MG63 (cell line): ENCODE data around the gene MRFAP1L1. TPM values are rescaled to one million over a fixed set of nuclear protein-coding genes. Genes with fewer than 3 reads are reported as not detected.
"Not testable (repeated sequence)": the region's sequence is repeated elsewhere in the genome, so short reads cannot be mapped to it uniquely, and the experiment has no call there.

Source experiments
- DNase-seq: peaks from one replicate; pipeline ENCODE4 v3.0.0-alpha.2; 2020
- H3K27me3 ChIP-seq: fragments of 250-450 bp; sonication (Bioruptor Pico); 2 replicates; pipeline ENCODE4 v1.5.1; 2020; ENCODE audit warnings: mild to moderate bottlenecking, moderate library complexity
- H3K36me3 ChIP-seq: fragments of 250-450 bp; sonication (Bioruptor Pico); 2 replicates; pipeline ENCODE4 v1.5.1; 2020; ENCODE audit warnings: mild to moderate bottlenecking, moderate library complexity
- H3K4me3 ChIP-seq: fragments of 250-450 bp; sonication (Bioruptor Pico); 2 replicates; pipeline ENCODE4 v1.5.1; 2020; ENCODE audit warnings: mild to moderate bottlenecking, moderate library complexity
- H3K9me3 ChIP-seq: fragments of 250-450 bp; sonication (Bioruptor Pico); 2 replicates; pipeline ENCODE4 v1.5.1; 2020; ENCODE audit warnings: mild to moderate bottlenecking, moderate library complexity
- total RNA-seq: library from RNA; depleted of rRNA; stranded (reverse); fragments of >200 nt; shearing (Covaris generic); gene quantifications from 2 replicates; pipeline ENCODE4 v1.2.3, GENCODE V29; 2014; ENCODE audit warnings: low replicate concordance

Gene MRFAP1L1
- total RNA-seq, 1 experiment from 2014 or later: 22.8 TPM

DNA sequence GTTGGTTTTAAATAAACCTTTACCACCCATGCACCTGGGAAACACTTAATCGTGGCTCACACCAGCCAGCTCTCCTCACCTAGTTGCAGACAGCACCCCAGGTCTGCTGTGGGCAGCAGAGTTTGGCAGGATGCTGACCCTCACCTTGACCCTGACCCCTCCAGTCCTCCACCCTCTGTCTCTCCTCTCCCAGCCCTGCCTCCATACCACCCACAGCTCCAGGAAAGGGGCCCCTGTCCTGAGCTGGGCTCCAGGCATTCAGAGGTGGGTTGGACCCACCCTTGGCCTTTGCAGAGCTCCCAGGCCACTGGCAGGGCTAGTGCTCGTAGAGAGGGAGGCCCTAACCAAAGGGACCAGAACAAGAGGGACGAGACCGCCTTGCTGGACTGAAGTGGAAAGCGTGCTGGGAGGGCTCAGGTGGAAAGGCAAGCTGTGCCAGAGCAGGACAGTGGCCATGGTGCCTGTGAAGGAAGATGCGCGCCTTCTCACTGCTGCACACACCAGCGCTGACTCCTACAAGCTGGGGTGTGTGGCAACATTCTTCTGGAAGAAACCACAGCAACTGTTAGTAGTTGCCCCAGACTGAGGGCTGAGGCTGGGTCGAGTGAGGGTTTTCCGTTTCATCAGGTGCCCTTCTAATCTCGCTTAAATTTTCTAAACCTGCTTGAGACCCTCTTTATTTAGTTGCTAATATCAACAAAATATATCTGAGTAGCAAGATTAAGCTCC is 26.6 kb downstream of the MRFAP1L1 start:
- no peaks in the 10 kb centered on the region for H3K27me3 ChIP-seq
- DNase-seq: no peak
- no peaks in the 10 kb centered on the region for H3K36me3 ChIP-seq
- H3K9me3 ChIP-seq: no peaks in the 10 kb centered on the region
- no peak overlapping the region for H3K4me3 ChIP-seq

DNA sequence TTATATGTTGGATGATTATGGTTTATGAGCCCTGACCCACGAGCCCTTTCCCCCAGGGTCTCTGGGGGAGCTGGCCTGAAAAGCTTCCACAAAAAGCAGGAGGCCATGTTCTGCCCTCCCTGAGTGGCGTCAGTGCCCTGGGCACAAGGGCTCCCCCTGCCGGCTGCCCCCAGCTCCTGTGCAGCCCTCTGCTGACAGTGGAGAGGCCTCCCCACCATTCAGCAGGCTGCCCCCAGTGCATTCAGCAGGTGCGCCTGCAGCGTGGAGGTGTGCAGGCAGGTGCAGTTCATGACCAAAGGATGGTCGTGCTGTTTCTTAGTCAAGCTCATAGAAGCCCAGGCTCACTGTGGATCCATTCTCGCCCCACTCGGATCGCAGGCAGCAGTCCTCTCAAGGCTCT is 28.5 kb downstream of the MRFAP1L1 start:
- no peak for DNase-seq
- H3K4me3 ChIP-seq: no peak overlapping the region
- no peaks in the 10 kb centered on the region for H3K27me3 ChIP-seq
- H3K9me3 ChIP-seq: no peaks in the 10 kb centered on the region
- peaks cover 2% of the 10 kb centered on the region for H3K36me3 ChIP-seq

DNA sequence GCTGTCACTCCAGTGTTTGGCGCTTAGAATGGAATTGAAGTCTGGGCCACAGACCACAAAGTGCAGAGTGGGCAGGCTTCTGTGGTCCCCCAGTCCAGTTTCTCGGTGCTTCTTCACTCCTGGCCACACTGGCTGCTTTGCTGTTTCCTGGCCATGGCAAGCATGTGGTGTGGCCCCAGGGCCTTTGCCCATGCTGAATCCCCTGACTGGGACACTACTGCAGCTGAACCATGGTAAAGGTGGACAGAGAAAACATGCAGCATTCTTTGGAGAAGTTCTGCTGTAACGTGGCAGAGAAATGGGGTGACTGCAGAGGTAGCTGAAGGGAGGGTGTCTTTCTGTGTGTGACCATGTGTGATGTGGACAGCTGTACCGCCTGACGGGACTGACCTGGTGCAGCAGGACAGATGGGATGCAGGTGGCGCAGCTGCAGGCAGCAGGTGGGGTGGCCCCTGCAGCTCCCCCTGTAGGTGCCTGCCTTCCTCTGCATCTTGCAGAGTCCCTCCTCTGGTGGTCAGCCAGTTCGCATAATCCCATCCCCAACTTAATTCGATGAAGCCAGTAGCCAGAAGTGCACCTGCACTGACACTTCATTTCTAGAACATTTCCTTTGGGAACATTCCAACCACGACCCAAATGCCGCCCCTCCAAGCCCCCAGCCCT is 29.2 kb downstream of the MRFAP1L1 start:
- no peaks in the 10 kb centered on the region for H3K27me3 ChIP-seq
- no peak for DNase-seq
- H3K4me3 ChIP-seq: no peak overlapping the region
- no peaks in the 10 kb centered on the region for H3K9me3 ChIP-seq
- peaks cover 7% of the 10 kb centered on the region for H3K36me3 ChIP-seq

DNA sequence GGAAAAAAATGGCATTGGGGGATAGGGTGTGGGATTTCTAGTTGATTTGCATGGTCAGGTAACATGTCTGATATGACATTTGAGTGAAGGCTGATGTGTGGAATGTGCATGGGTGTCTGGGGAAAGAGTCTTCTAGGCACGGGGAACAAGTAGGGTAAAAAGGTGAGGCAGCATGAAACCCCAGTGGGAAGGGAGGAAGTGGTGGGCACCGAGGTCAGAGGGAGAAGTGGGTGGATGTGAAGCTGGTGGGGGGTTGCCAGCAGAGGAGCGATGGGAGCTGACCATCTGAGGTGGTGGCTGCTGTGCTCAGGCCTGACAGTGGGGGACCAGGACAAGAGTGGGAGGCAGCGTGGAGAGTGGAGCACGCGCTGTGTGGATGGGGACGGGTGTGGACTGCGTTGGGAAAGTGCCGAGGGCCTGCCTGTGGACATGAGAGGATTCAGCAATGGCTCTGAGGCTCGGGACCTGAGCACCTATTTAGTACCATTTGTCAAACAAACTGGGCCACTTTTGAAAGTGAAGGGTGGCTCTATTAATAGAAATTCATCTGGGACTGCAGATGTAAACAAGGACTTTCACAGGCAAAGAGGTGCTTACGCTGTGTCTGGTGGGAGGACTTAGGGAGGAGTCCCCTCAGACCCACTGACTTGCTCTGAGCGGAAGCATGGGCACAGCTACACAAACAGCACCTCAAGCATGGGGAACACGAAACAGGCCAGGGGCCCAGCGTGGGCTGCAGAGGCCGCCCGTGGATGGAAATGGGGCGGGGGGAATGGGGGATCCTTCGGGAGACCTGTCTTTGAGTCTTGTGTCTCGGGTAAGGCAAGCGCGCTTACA is 32.7 kb downstream of the MRFAP1L1 start:
- Histone ChIP-seq H3K9me3 (no peaks in the 10 kb centered on the region), H3K4me3 (no peak overlapping the region), H3K27me3 (no peaks in the 10 kb centered on the region), H3K36me3 (peaks cover 8% of the 10 kb centered on the region)
- no peak for DNase-seq

DNA sequence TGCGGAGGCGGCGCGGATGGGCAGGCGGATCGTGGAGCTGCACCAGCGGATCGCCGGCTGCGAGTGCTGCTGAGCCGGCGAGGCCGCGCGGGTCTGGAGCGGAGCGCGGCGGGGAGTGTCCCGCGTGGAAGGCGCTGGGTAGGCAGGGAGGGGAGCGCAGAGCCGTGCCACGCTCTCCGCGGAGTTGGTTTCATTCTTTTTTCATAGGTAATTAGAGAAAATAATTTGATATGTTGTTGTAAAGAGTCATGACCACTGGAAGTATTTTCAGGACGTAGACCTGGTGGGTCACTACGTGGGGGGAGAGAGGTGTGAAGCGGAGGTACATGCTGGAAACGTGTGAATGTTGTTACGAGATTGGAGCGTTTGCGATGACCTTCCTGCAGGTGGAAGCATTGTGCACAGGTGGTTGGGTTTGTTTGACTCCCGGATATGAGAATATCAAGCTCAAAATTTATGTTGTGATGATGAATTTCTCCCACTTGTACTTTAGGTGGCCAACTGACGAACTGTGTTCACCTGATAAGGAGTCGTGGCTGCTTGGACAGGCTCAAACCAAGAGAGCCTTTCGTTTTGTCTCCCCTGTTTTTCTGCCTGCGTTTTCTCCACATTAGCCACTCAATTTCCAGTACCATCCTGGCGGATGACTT is 35.0 kb downstream of the MRFAP1L1 start:
- Histone ChIP-seq H3K36me3 (peaks cover 8% of the 10 kb centered on the region), H3K9me3 (no peaks in the 10 kb centered on the region), H3K4me3 (peak overlapping the region; percentile 59), H3K27me3 (no peaks in the 10 kb centered on the region)
- no peak for DNase-seq

DNA sequence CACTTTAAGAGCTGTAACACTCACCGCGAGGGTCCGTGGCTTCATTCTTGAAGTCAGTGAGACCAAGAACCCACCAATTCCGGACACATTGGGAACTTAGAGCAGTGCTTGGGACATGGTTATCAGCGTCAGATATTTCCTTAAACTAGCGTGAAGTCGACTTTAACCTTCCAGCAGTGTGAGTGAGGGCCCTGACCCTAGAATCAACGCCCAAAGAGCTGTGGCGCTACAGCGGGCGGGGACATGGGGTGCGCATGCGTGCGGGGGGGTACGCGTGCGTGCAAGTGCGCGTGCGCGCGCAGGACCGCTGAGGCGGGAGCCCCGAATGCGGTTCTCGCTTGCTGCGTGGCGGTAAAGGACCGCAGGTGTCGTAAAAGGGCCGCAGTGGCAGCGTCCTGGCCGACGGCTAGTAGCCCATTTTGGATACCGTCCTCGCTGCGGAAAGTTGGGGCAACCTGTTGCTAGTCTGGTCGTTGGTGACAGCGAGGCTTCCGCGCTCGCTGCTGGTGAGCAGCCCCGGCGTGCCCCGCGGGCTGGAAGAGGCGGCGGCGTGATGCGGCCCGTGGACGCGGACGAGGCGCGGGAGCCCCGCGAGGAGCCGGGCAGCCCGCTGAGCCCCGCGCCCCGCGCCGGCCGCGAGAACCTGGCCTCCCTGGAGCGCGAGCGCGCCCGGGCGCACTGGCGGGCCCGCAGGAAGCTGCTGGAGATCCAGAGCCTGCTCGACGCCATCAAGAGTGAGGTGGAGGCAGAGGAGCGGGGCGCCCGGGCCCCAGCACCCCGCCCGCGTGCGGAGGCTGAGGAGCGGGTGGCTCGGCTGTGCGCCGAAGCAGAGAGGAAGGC is 35.8 kb downstream of the MRFAP1L1 start:
- H3K36me3 ChIP-seq: peaks cover 8% of the 10 kb centered on the region
- peak overlapping the region; percentile 59 for H3K4me3 ChIP-seq
- peak; percentile 93 for DNase-seq
- no peaks in the 10 kb centered on the region for H3K9me3 ChIP-seq
- no peaks in the 10 kb centered on the region for H3K27me3 ChIP-seq

DNA sequence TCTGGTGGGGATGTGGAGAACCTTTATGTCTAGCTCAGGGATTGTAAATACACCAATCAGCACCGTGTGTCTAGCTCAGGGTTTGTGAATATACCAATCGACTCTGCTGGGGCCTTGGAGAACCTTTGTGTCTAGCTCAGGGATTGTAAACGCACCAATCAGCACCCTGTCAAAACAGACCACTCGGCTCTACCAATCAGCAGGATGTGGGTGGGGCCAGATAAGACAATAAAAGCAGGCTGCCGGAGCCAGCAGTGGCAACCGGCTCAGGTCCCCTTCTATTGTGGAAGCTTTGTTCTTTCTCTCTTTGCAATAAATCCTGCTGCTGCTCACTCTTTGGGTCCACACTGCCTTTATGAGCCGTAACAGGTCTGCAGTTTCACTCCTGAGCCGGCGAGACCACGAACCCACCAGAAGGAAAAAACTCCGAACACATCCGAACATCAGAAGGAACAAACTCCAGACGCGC is 36.4 kb downstream of the MRFAP1L1 start:
- peak overlapping the region; percentile 59 for H3K4me3 ChIP-seq
- not testable (repeated sequence) for DNase-seq, H3K27me3 ChIP-seq, H3K36me3 ChIP-seq, H3K9me3 ChIP-seq

DNA sequence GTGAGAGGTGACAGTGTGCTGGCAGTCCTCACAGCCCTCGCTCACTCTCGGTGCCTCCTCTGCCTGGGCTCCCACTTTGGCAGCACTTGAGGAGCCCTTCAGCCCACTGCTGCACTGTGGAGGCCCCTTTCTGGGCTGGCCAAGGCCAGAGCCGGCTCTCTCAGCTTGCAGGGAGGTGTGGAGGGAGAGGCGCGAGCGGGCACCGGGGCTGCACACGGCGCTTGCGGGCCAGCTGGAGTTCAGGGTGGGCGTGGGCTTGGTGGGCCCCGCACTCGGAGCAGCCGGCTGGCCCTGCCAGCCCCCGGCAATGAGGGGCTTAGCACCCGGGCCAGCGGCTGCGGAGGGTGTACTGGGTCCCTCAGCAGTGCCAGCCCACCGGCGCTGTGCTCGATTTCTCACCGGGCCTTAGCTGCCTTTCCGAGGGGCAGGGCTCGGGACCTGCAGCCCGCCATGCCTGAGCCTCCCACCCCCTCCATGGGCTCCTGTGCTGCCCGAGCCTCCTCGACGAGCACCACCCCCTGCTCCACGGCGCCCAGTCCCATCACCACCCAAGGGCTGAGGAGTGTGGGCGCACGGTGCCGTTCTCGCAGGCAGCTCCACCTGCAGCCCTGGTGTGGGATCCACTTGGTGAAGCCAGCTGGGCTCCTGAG is 37.0 kb downstream of the MRFAP1L1 start:
- not testable (repeated sequence) for DNase-seq, H3K36me3 ChIP-seq, H3K9me3 ChIP-seq, H3K27me3 ChIP-seq
- H3K4me3 ChIP-seq: peak overlapping the region; percentile 59

DNA sequence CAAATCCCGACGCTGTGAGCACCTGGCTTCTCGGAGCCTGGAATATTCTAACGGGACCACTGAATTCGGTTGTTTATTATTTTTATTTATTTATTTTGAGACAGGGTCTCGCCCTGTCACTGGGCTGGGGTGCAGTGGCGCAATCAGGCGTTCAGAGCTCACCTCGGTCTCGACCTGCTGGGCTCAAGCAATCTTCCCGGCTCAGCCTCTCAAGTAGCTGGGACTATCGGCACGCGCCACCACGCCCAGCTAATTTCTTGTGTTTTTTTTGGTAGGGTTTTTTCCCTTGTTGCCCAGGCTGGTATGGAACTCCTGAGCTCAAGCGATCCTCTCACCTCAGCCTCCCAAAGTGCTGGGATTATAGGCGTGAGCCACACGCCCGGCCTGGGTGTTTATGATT is 37.5 kb downstream of the MRFAP1L1 start:
- no peak for DNase-seq
- Histone ChIP-seq H3K36me3 (peaks cover 8% of the 10 kb centered on the region), H3K9me3 (no peaks in the 10 kb centered on the region), H3K27me3 (no peaks in the 10 kb centered on the region), H3K4me3 (no peak overlapping the region)

DNA sequence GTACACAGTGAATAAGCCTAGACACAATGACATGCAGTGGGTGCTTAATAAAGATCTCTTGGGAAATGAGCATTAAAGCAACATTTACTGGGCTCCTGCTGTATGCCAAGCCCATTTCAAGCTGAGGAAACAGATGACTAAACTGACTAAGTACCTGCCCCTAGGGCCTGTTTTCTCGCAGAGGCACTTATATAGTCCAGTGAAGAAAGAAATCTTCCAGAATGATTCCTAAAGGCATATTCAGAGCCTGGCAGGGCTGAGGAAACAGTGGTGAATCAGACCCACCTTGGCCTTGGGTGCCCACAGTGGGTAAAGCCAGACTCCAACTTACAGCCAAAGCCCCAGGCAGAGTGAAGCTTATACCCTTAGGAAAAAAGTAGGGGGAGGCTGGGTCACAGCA is 38.0 kb downstream of the MRFAP1L1 start:
- DNase-seq: no peak
- Histone ChIP-seq H3K4me3 (no peak overlapping the region), H3K9me3 (no peaks in the 10 kb centered on the region), H3K36me3 (peaks cover 8% of the 10 kb centered on the region), H3K27me3 (no peaks in the 10 kb centered on the region)

DNA sequence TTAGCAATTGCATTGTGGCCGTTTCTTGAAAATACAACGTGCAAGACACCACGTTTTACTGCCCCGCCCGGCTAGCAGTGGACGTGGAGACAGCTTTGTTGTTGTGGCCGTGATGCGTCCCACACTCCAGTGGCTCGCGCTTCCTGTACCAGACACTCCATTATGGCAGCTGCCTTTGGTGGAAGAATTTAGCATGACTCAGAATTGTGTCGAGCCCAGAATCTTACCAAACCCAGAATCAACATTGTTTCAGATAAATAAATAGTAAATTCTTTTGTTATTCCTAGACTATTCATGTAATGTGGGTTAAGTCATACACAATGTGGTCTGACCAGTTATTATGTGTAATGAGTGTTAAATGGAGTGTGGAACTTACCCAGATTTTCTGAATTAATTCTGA is 41.3 kb downstream of the MRFAP1L1 start:
- H3K27me3 ChIP-seq: no peaks in the 10 kb centered on the region
- no peak overlapping the region for H3K4me3 ChIP-seq
- no peaks in the 10 kb centered on the region for H3K9me3 ChIP-seq
- no peaks in the 10 kb centered on the region for H3K36me3 ChIP-seq
- DNase-seq: peak; percentile 68

DNA sequence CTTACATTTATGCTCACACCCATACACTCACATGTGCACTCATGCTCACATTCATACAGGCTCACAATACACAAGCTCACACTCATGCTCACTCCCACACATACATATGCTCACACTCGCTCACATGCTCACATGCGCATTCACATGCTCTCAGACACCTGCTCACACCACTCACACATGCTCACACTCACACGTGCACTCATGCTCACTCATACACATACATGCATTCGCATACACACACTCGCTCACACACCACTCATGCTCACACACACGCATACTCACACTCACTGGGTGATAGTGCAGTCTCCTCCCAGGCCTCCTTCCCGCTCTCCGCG is 44.4 kb downstream of the MRFAP1L1 start:
- no peaks in the 10 kb centered on the region for H3K27me3 ChIP-seq
- no peaks in the 10 kb centered on the region for H3K36me3 ChIP-seq
- no peak overlapping the region for H3K4me3 ChIP-seq
- no peak for DNase-seq
- no peaks in the 10 kb centered on the region for H3K9me3 ChIP-seq

DNA sequence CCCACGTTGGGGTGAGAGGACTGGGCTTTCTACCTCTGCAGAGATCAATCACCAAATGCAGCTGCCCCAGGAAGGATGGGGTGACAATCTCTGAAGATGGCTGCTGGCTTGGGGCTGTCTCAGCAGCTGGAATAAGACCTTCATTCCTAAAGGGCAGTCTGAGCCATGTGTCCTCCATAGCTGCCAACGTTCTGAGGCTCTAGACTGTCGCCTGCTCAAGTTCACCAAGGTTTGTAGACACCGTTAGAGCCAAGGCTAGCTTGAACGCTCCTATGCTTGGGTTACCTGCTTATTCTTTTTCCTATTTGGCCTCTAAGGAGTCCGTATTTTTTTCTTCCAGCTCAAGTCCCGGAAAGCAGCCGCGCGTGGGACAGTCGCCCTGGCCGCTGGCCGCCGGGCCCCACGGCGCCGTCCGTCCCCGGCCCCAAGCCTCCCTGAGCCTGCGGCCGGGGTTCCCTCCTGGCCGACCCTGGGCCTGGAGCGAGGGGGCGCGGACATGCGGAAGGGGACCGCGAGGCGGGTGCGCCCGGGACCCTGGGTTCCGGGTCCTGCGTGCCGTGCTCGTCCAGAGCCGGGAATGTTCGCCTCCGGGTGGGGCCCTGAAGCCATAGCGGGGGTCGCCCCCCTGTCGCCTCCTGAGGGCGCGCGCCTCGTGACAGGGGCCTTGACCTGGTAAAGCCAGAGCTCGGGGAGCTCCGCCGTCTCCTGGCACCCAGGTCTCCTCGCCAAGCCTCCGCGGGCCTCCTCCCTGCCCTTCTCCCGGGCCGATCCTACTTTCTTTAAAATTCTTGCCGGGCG is 45.9 kb downstream of the MRFAP1L1 start:
- H3K4me3 ChIP-seq: no peak overlapping the region
- no peaks in the 10 kb centered on the region for H3K36me3 ChIP-seq
- no peaks in the 10 kb centered on the region for H3K9me3 ChIP-seq
- no peak for DNase-seq
- no peaks in the 10 kb centered on the region for H3K27me3 ChIP-seq

DNA sequence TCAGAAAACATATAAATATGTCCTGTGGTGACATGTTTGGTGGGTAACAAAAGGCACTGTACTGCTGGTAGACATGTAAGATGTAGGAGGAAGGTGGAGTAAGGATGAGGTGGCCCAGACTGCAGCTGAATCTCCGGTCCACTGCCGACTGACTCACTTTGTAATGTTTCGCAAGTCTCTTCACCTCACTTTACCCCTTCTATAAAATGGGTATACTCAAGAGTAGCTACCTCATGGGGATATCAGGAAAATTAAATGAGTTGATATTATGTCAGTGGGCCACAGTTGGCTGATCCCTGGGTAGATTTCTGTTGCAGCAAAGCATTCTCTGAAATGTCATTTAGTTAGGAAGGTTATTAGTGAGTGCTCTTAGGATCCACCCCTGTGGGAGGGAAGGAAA is 47.1 kb downstream of the MRFAP1L1 start:
- no peaks in the 10 kb centered on the region for H3K36me3 ChIP-seq
- no peak overlapping the region for H3K4me3 ChIP-seq
- no peaks in the 10 kb centered on the region for H3K9me3 ChIP-seq
- H3K27me3 ChIP-seq: no peaks in the 10 kb centered on the region
- no peak for DNase-seq

DNA sequence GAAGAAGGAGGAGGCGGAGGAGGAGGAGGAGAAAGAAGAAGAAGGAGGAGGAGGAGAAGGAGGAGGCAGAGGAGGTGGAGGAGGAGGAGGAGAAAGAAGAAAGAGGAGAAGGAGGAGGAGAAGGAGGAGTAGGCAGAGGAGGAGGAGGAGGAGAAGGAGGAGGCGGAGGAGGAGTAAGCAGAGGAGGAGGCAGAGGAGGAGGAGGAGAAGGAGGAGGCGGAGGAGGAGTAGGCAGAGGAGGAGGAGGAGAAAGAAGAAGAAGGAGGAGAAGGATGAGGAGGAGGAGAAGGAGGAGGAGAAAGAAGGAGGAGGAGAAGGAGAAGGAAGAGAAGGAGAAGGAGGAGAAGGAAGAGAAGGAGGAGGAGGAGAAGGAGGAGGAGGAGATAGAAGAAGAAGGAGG is 49.2 kb downstream of the MRFAP1L1 start:
- Histone ChIP-seq H3K4me3 (no peak overlapping the region), H3K9me3 (no peaks in the 10 kb centered on the region), H3K36me3 (no peaks in the 10 kb centered on the region), H3K27me3 (no peaks in the 10 kb centered on the region)
- no peak for DNase-seq
